HCT116 (cell line): ENCODE data around the gene RNF150.
"Not testable (repeated sequence)": the region's sequence is repeated elsewhere in the genome, so short reads cannot be mapped to it uniquely, and the experiment has no call there.

Source experiments
- ATF3 ChIP-seq: IDR thresholded peaks from 2 replicates; pipeline ENCODE4 v1.6.1; 2012
- CEBPB ChIP-seq: IDR thresholded peaks from 2 replicates; pipeline ENCODE4 v1.6.1; 2012; ENCODE audit warnings: low read depth
- CTCF ChIP-seq, 3 experiments: fragments of 200-600 bp in 1 of 3; sonication (generic) in 1 of 3; IDR thresholded peaks in 2 of 3; conservative IDR thresholded peaks in 1 of 3; 2 replicates each; pipeline ENCODE4 v1.5.1; 2012 to 2017; ENCODE audit warnings: low read depth in 2 of 3, low read length in 2 of 3, antibody characterized with exemption in 1 of 3, borderline replicate concordance in 1 of 3, control low read depth in 1 of 3, mild to moderate bottlenecking in 1 of 3, mixed read lengths in 1 of 3, mixed run types in 1 of 3, moderate library complexity in 1 of 3; ENCODE audit not compliant: insufficient read depth in 1 of 3
- EZH2 ChIP-seq: fragments of 200-600 bp; sonication (generic); IDR thresholded peaks from 2 replicates; pipeline ENCODE4 v1.6.1; 2017; ENCODE audit warnings: antibody characterized with exemption, mixed run types
- FOSL1 ChIP-seq: IDR thresholded peaks from 2 replicates; pipeline ENCODE4 v1.6.1; 2012; ENCODE audit warnings: low read depth
- JUND ChIP-seq: IDR thresholded peaks from 2 replicates; pipeline ENCODE4 v1.6.1; 2012
- MAX ChIP-seq: IDR thresholded peaks from 2 replicates; pipeline ENCODE4 v1.6.1; 2012
- REST ChIP-seq: IDR thresholded peaks from 2 replicates; pipeline ENCODE4 v1.6.1; 2012; ENCODE audit warnings: low read depth

- TF ChIP-seq CTCF (IDR thresholded peaks at IDR 0.05 in 2 of 3, conservative IDR thresholded peaks at IDR 0.05 in 1 of 3; ENCODE audit: borderline replicate concordance in 1 of 3, insufficient read depth in 1 of 3, low read depth in 2 of 3, low read length in 2 of 3); ATF3; REST; MAX; FOSL1; CEBPB; JUND; EZH2: not testable (repeated sequence)
Observed at GRCh38 chr4:141050999-141051398, 82.3 kb downstream of the RNF150 start.
